GM21723 (cell line): ENCODE measurements around the gene GNRHR.

Experiments
- ATAC-seq: cut with Tn5 transposase; IDR thresholded peaks from one replicate; pipeline ENCODE4 v1.9.1; 2021; ENCODE audit warnings: mild to moderate bottlenecking, moderate library complexity; ENCODE audit not compliant: unreplicated experiment

The GNRHR gene

DNA sequence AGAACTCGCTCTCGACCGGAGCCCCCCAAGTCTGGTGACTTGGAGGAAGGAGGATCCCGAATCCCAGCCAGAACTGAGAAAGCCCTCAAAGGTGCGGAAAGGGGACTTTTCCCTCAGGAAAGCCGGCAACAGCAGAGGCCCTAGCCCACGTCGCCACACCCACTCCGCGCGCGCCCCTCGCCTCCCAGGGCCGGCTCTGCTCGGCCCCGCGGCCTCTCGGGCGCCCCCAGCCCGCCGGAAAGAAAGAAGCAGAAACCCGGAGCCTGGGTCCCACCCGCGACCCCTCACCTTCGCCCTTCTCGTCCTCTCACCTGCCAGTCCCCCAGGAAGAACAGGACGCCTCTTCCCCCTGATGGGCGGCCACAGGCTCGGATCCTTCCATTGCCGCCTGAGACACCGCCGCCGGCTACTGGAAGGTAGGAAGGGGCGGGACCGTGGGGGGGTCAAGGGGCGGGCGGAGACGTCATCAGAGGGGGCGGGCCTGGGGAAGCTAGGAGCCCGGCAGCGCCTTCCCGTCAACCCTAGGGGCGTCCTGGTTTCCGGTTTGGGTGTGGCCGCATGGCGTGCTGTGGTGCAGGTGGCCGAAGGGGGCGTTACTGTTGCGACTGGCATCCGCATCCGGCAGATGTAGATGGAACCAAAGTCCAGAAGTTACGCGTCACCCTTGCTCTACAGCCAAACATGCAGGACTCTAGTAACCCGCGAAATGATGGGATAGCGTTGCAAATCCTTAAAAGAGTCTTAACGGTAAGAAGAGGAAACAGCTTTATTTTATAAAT lies 53.3 kb downstream of the GNRHR start, which contains the start of gene UBA6:
Gene UBA6, minus strand, starts transcription at position 418 of the 779 bp plus-strand sequence. Its CDS starts 36 bp downstream, at position 382.
- peak; percentile 96 for ATAC-seq

DNA sequence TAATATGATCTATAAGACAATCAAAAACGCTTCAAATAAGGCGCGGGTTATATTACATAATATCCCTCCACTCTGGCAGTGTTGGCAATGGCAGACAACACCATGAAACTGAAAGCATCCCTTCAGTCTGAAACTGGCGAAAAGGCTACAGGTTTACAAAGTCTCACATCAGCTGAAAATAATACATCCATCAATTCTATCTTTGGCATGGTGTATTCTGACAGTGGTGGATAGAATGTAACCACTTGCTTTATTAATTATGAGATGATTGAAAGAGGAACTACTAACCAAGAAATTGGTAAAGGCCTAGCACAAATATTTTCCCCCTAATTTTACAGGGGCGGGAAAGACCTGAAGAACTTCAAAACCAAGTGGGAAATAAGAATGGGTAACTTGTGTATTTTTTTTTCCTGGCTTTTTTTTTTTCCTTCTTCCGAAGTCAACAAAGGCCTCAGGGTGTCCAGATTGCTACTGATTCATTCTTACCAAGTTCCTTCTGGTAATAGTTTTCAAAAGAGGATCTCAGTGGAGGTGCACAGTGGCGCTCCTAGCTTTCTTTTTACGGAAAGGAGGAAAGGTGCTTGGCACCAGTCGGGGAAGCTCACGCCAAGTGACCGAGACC lies 54.0 kb downstream of the GNRHR start:
- peak; percentile 12 for ATAC-seq

DNA sequence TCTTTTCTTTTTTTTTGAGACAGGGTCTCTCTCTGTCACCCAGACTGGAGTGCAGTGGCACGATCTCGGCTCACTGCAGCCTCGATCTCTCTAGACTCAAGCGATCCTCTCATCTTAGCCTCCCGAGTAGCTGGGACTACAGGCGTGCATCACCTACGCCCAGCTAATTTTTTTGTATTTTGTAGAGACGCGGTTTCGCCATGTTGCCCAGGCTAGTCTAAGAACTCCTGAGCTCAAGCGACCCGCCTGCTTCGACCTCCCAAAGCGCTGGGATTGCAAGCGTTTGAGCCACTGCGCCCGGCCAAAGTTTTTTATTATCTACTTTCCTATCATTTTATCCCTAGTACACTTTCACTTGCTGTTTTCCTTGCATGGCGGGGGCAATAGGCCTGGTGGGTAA lies 54.6 kb downstream of the GNRHR start:
- no peak for ATAC-seq

DNA sequence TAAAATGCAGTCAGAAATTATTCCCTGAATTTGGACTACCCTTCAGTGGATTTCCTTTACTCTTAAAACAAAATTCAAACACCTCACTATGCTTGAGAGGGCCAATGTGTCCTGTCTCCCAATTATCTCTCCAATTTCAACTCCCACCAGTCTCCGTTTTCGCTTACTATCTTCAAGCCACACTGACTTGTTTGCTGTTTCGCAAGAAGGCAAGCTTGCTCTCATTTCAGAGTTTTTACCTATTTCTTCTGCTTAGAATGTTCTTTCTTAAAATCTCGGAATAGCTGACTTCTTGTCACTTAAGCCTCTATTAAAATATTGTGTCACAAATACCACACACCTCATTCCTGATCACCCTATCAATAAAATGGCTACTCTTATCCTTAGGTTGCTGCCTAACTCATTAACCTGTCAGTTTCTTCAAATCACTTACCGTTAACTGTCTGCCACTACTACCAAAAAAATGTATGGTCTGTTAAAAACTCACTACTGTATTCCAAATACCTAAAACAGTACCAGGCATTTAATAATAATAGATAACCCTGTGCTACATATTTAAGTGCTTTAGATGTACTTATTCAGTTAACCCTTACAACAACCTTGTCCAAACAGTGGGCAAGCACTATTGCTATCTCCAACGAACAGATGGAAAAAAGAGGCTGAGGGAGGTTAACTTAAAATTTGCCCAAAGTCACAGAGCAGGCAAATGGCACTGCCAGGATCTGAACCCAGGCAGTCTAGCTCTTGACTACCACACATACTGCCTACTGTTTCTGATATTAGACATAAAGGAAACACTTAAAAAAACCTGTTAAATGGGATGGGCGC lies 56.1 kb downstream of the GNRHR start:
- no peak for ATAC-seq

DNA sequence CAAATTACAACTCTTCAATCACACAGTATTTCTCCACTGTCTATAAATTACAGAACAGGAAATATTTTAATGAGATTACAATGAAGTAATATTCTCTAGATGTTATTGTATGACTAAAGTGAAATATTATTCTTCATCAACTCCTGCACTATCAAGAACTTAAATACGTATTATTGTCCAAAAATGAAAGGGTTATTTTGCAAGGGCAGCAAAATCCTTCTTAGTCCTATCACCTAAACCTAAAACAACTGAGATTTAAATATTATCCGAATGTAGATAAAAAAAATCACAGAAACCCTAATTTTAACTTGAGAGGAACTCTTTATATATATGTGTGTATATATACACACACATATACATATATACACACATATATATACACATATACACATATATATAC lies 58.1 kb downstream of the GNRHR start:
- no peak for ATAC-seq

DNA sequence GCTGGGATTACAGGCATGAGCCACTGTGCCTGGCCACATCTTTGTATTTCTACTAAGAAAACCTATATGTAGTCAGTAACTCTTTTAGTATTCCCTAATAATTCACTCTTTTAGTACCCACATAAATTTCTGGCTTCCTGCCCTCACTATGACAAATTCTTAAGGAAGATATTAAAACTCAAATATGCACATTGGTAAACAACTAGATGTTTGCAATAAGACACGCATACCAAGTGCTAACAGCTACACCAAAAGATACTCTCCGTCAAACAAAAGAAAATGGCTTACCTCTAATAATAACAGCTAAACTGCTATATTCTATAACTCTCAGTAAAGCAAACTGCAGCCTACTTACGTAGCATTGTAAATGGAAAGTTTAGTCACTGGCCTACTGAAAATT lies 59.5 kb downstream of the GNRHR start:
- no peak for ATAC-seq

DNA sequence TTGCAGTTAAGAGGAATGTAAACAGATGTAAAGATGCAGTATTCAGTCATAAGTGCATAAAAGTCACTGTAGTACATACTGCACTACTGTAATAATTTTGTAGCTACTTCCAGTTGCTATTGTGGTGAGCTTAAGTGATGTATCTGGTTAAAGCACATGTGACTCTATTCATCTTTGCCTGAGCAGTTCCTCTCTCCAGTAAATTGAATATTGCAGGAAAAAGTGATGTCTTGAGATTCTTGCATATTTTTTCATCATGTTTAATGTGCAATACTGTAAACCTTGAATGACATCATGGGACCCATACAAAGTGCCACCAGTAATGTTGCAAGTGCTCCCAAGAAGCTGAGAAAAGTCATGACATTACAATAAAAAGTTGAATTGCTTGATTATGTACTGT lies 62.9 kb downstream of the GNRHR start:
- no peak for ATAC-seq
